Hindlimb muscle (tissue), 1 donor: ENCODE measurements around the gene OR4A16. TPM values are rescaled to one million over a fixed set of nuclear protein-coding genes. Genes with fewer than 3 reads are reported as not detected.

Experiments used
- DNase-seq: peaks from one replicate; pipeline ENCODE4 v3.0.0-alpha.2; 2013
- polyA plus RNA-seq: library from polyadenylated mRNA; unstranded; fragments of 120-200 nt; gene quantifications from one replicate; pipeline ENCODE4 v1.2.1, GENCODE V29; 2013; ENCODE audit not compliant: insufficient read length

The OR4A16 gene, protein sequence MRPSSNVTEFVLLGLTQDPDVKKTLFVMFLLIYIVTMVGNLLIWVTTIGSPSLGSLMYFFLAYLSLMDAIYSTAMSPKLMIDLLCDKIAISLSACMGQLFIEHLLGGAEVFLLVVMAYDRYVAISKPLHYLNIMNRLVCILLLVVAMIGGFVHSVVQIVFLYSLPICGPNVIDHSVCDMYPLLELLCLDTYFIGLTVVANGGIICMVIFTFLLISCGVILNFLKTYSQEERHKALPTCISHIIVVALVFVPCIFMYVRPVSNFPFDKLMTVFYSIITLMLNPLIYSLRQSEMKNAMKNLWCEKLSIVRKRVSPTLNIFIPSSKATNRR
- polyA plus RNA-seq = not detected

DNA sequence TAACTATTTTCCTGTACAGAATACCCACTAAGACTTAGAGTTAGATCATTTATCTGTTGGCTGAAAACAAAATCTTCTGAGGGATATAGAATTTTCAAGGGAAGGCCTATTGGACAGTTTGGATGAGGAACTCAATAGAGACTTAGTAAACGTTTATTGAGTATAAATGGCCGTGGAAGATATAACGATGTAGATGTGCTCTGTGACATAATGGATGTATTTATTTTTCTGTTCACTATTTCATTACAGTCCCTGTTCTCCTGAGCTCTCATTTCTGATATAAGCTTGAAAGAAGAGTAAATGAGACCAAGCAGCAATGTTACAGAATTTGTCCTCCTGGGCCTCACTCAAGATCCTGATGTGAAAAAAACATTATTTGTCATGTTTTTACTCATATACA lies at the start of gene OR4A16:
Gene OR4A16, plus strand, starts transcription at position 301 of the 400 bp plus-strand sequence. Its CDS starts 0 bp downstream, at position 301.
- DNase-seq = no peak

DNA sequence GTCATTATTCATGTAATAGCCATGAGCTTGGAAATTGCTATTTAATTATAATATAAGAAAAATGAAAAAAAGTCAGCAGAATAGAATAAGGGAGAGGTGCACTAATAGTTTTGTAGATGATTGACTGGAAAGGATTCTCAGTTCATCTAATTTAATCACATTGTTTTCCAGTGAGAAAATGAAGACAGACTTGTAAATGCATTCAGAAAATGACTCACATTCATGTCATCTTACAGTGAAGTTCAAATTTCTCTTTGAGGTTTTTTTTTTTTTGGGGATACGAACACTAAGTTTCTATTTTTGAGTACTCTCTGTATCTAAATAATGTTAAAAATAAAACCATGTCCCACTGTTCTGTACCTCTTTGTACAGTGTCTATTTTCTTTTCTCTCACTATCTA lies 18.5 kb upstream of the OR4A16 start:
- no peak for DNase-seq

DNA sequence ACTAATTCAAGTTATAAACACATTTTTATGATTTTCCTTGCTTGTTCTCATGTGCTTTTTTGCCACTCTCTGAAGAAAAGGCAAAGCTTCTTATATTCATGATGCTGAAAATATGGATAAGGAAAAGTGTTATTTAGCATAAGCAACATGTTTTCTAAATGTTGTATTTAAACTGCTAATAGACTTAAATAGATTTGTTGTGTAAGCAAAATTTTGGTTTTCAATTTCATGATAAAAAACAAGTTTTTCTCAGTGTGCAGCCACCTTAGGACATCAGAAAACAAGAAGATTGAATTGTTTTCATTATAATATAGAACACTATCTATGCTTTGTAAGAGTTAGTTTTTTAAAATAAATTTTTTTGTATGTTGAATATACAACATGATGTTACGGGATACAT lies 2.3 kb downstream of the OR4A16 start:
- DNase-seq = no peak

DNA sequence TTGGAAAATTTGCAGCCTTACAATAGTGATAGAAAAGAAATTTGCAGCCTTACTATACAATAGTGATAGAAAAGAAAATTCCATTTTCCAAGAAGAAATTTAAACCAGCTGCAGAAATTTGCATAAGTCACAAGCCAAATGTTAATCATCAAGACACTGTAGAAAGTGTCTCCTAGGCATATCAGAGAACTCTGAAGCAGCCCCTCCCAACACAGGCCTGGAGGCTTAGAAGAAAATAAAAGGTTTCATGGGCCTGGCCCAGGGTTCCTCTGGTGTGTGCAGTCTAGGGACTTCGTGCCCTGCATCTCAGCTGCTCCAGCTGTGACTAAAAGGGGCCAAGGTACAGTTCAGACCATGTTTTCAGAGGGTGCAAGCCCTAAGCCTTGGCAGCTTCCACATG lies 6.0 kb downstream of the OR4A16 start:
- no peak for DNase-seq

DNA sequence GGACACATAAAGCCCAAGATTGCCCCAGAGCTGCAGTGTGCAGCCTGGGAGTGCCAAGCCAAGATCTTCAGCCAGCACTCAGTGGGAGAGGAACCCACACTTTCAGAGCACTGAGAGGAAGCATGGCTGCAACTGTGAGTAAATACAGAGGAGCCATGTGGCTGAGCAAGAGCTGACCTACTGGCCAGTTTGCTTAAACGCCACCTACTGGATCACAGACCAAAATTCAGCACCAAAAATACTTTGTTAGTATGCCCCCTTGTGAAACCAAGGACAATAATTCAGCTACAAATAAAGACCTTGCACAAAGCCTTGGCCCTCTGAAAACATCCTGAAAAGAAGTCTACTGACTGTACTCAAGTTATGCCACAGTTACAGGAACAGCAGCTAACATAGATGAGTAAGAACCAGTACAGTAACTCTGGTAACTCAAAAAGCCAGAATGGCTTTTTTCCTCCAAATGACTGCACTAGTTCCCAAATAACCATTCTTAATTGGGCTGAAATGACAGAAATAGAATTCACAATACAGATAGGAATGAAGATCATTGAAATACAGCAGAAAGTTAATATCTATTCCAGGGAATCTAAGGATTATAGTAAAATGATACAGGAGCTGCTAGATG lies 14.7 kb downstream of the OR4A16 start:
- no peak for DNase-seq

DNA sequence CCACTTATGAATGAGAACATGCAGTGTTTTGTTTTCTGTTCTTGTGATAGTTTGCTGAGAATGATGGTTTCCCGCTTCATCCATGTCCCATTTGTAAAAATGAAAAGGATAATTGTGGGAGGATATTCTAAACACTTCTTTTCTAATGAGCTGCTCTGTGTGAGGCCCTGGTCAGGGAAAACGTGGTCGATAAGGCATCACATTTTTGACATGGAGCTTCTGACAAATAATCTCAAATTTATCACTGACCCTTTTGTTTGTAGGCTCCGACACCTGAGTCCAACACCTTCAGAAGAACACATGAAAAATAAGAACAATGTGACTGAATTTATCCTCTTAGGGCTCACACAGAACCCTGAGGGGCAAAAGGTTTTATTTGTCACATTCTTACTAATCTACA lies 24.7 kb downstream of the OR4A16 start, which contains the start of gene OR4A15:
Gene OR4A15, plus strand, starts transcription at position 301 of the 400 bp plus-strand sequence. Its CDS starts 0 bp downstream, at position 301.
- no peak for DNase-seq

Other genes starting within 250 kb of the OR4A16 start
- gene TRIM48, start 81.0 kb upstream of the OR4A16 start, polyA plus RNA-seq = not detected
- gene OR4A15, start 24.8 kb downstream of the OR4A16 start, polyA plus RNA-seq = not detected
- not detected for gene OR4C15, start 211.3 kb downstream of the OR4A16 start, polyA plus RNA-seq
- gene OR4C16, start 228.9 kb downstream of the OR4A16 start, polyA plus RNA-seq = not detected